SK-N-SH treated with all-trans-retinoic acid at 6 μM for 48 hours (cell line): ENCODE measurements around the gene MERTK.

Experiments used
- ESRRG ChIP-seq: fragments of 250-450 bp; sonication (Bioruptor Pico); IDR thresholded peaks from 2 replicates; pipeline ENCODE4 v1.6.1; 2021; ENCODE audit warnings: mild to moderate bottlenecking
- RARB ChIP-seq: fragments of 250-450 bp; sonication (Bioruptor Pico); IDR thresholded peaks from 2 replicates; pipeline ENCODE4 v1.8.0; 2021; ENCODE audit warnings: mild to moderate bottlenecking, moderate library complexity
- SNAI2 ChIP-seq: fragments of 250-450 bp; sonication (Bioruptor Pico); IDR thresholded peaks from 2 replicates; pipeline ENCODE4 v1.5.0; 2020; ENCODE audit warnings: mild to moderate bottlenecking, moderate library complexity
- ZFP30 ChIP-seq: fragments of 450-650 bp; formaldehyde crosslinking; IDR thresholded peaks from 2 replicates; pipeline ENCODE4 v1.5.0; 2022; ENCODE audit warnings: mild to moderate bottlenecking, moderate library complexity
- TF ChIP-seq, protein P1 (sequence below): fragments of 250-450 bp; sonication (Bioruptor Pico); IDR thresholded peaks from 2 replicates; pipeline ENCODE4 v1.8.0; 2020; ENCODE audit warnings: mild to moderate bottlenecking, moderate library complexity, borderline replicate concordance

DNA sequence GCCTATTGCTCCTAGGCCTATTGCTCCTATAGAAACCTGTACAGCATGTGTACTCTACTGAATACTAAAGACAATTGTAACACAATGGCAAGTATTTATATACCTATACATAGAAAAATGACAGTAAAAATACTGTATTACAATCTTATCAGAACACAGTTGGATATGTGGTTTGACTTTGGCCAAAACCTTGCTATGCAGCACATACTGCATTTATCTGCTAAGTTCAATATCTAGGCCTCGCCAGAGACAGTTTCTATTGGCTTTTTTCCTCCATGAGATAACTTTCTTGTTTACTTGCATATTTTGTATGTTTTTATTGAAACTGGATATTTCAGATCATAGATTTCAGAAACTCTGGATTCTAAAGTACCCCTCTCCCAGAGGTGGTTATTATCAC is 137.4 kb downstream of the MERTK start:
- no peak for TF ChIP-seq ZFP30
- TF ChIP-seq SNAI2 (CRISPR knock-in tag): no peak
- TF ChIP-seq, protein P1, sequence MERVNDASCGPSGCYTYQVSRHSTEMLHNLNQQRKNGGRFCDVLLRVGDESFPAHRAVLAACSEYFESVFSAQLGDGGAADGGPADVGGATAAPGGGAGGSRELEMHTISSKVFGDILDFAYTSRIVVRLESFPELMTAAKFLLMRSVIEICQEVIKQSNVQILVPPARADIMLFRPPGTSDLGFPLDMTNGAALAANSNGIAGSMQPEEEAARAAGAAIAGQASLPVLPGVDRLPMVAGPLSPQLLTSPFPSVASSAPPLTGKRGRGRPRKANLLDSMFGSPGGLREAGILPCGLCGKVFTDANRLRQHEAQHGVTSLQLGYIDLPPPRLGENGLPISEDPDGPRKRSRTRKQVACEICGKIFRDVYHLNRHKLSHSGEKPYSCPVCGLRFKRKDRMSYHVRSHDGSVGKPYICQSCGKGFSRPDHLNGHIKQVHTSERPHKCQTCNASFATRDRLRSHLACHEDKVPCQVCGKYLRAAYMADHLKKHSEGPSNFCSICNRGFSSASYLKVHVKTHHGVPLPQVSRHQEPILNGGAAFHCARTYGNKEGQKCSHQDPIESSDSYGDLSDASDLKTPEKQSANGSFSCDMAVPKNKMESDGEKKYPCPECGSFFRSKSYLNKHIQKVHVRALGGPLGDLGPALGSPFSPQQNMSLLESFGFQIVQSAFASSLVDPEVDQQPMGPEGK (CRISPR knock-in tag): no peak
- TF ChIP-seq ESRRG: no peak
- no peak for TF ChIP-seq RARB (CRISPR knock-in tag)
